PC-9 (cell line): ENCODE results near the gene IRF2.

Experiments
- EZH2 ChIP-seq: fragments of 200-600 bp; sonication (generic); IDR thresholded peaks from 2 replicates; pipeline ENCODE4 v1.8.0; 2017; ENCODE audit warnings: antibody characterized with exemption, low read depth
- TF ChIP-seq, protein P1 (sequence below): fragments of 200-600 bp; sonication (generic); conservative IDR thresholded peaks from 2 replicates; pipeline ENCODE4 v1.6.1; 2017; ENCODE audit warnings: mixed run types, antibody characterized with exemption, mild to moderate bottlenecking, moderate library complexity

DNA sequence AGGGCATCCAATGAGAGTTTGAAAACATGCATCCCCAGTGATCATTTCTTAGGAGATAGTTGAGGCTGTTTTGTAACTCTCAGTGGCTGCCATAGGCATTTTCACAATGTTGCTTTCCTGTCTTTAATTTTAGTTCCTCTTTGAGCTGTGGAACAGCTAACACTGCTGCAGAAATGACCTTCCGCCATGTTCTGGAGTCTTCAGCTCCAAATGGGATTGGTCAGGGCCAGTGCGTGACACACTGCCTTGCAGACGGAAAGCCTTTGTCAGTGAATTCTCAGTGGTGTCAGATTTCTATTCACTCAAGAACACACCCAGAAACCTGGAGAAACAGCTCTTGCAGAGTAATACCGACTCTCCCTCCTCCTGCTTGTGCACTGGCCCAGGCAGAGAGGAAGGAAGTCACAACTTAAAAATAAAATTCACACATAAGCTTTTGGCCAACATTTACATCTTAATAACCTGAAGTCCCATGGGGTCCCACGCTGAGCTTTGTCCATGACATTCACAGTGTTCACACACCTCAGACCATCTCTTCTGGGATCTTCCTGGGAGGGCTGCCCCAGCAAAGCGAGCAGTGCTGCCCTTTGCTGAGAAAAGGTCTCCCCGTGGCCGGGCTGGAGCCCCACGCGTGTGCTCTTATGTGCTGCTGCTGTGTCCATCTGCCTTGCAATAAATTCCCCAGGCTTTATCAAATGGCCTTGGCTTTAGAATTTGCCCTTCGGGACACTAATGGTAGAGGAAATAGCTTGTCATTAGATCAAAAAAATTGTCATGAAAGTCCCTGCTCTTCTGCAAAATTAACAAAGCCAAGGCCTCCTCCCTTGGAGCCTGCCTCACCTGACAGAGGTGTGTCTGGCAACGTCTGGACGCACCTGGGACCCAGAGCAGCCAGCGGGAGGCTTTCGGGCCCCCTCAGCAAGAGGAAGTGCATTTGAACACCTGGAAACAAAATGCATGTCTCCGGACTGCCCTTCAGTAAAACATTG is 126.8 kb downstream of the IRF2 start:
- TF ChIP-seq, protein P1, sequence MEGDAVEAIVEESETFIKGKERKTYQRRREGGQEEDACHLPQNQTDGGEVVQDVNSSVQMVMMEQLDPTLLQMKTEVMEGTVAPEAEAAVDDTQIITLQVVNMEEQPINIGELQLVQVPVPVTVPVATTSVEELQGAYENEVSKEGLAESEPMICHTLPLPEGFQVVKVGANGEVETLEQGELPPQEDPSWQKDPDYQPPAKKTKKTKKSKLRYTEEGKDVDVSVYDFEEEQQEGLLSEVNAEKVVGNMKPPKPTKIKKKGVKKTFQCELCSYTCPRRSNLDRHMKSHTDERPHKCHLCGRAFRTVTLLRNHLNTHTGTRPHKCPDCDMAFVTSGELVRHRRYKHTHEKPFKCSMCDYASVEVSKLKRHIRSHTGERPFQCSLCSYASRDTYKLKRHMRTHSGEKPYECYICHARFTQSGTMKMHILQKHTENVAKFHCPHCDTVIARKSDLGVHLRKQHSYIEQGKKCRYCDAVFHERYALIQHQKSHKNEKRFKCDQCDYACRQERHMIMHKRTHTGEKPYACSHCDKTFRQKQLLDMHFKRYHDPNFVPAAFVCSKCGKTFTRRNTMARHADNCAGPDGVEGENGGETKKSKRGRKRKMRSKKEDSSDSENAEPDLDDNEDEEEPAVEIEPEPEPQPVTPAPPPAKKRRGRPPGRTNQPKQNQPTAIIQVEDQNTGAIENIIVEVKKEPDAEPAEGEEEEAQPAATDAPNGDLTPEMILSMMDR: no peak
- TF ChIP-seq EZH2: no peak
